GM18907 (cell line): ENCODE measurements around the gene LRRC74A.

Experiments
- ATAC-seq: cut with Tn5 transposase; IDR thresholded peaks from one replicate; pipeline ENCODE4 v1.9.1; 2021; ENCODE audit warnings: mild to moderate bottlenecking, moderate library complexity; ENCODE audit not compliant: unreplicated experiment

The LRRC74A gene

DNA sequence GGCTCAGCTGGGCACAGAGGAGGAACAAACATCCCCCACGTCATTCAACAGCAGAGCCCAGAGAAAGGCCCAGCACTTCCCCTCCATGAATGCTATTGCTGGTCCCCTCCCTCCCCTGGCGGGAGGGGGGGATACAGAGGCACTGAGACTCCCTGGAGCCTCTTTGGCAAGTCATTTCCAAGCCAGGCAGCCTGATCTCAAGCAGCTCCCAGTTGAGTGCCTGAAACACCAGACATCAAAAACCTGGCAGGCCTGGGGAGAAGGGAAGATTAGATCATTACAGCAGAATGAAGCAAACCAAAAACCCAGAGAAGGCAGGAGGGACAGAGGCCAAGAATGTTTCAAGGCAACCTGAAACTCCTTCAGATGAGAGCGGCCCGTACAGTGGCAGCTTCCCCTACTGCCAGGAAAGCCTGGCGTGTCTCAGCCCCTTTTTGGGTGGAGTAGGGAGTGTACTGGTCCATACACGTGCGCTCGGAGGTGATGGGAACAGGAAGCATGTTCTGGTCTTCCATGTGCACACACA, 92.1 kb downstream of the LRRC74A start:
- ATAC-seq, result no peak

DNA sequence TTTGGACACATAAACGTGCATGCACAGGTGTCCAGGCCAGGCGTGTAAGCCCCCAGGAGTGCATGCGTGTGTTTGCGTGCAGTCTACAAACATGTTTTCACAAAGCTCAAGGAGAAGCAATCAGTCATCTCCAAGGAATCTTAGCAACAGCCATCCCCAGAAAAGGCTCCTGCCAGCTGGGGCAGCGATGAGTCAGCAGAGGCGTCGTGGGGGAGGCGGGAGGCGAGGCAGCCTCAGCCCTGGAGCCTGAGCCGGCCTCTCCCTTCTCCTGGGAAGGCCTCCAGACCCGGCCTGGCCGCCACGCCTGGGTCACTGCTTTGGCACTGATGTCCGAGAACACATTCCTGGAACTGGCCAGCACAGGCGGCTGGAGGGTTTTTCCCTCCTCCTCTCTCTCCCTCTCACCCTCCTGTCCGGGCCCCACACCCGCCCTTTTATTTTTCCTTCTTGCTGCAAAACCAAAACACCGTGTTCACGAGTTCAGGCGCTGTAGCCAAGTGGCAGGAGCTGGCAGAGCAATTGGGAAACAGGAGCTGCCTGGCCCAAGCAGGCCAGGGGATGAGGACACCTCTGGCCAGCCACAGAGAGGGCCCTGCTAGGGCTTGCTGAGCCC, 92.7 kb downstream of the LRRC74A start:
- no peak for ATAC-seq
